ENCODE results near the gene CNBD2.
"Not testable (repeated sequence)": the region's sequence is repeated elsewhere in the genome, so short reads cannot be mapped to it uniquely, and the experiment has no call there.

Gene CNBD2

GRCh38 chr20:36052117-36052513, 83.7 kb downstream of the CNBD2 start:
- Histone ChIP-seq H3K4me3 (no peak overlapping the region), H3K27ac (no peak overlapping the region)

- H3K4me3 ChIP-seq, H3K27ac ChIP-seq: not testable (repeated sequence)
Measured at GRCh38 chr20:36053863-36054518, 85.6 kb downstream of the CNBD2 start.

GRCh38 chr20:36055145-36055544, 86.8 kb downstream of the CNBD2 start:
- Histone ChIP-seq H3K4me3 (no peak overlapping the region), H3K27ac (no peak overlapping the region)

- H3K27ac ChIP-seq, result no peak overlapping the region
- no peak overlapping the region for H3K4me3 ChIP-seq
Measured at GRCh38 chr20:36060676-36061075, 92.3 kb downstream of the CNBD2 start.

- Histone ChIP-seq H3K27ac (no peak overlapping the region), H3K4me3 (no peak overlapping the region)
Measured at GRCh38 chr20:36061754-36062153, 93.4 kb downstream of the CNBD2 start.

GRCh38 chr20:36062799-36063198, 94.4 kb downstream of the CNBD2 start:
- Histone ChIP-seq H3K4me3 (no peak overlapping the region), H3K27ac (no peak overlapping the region)

GRCh38 chr20:36063916-36064657, 95.7 kb downstream of the CNBD2 start:
- H3K27ac ChIP-seq, result peak overlapping the region in 20 of 21 experiments; percentile 43 to 82 (median 76)
- H3K4me3 ChIP-seq, result peak overlapping the region; percentile 37 to 69 (median 55)

GRCh38 chr20:36064658-36065426, 96.5 kb downstream of the CNBD2 start:
- Histone ChIP-seq H3K27ac (peak overlapping the region; percentile 29 to 83 (median 75)), H3K4me3 (peak overlapping the region; percentile 37 to 69 (median 55))

GRCh38 chr20:36065427-36065998, 97.1 kb downstream of the CNBD2 start:
- peak overlapping the region; percentile 37 to 69 (median 55) for H3K4me3 ChIP-seq

GRCh38 chr20:36066777-36067176, 98.4 kb downstream of the CNBD2 start:
- no peak overlapping the region for H3K27ac ChIP-seq
- H3K4me3 ChIP-seq, result no peak overlapping the region

More at GRCh38 chr20:36065427-36065998, 97.1 kb downstream of the CNBD2 start:
- H3K27ac ChIP-seq, result peak overlapping the region in 20 of 21 experiments; percentile 8 to 83 (median 74)

GRCh38 chr20:36068526-36068925, 100.1 kb downstream of the CNBD2 start:
- H3K4me3 ChIP-seq, H3K27ac ChIP-seq: not testable (repeated sequence)

- Histone ChIP-seq H3K4me3 (no peak overlapping the region), H3K27ac (peak overlapping the region in 1 of 21 experiments; percentile 79)
Measured at GRCh38 chr20:36070451-36070850, 102.1 kb downstream of the CNBD2 start.

GRCh38 chr20:36071848-36072247, 103.5 kb downstream of the CNBD2 start:
- Histone ChIP-seq H3K27ac (no peak overlapping the region), H3K4me3 (no peak overlapping the region)

GRCh38 chr20:36074983-36075382, 106.6 kb downstream of the CNBD2 start:
- no peak overlapping the region for H3K4me3 ChIP-seq

GRCh38 chr20:36077762-36078161, 109.4 kb downstream of the CNBD2 start:
- not testable (repeated sequence) for H3K27ac ChIP-seq, H3K4me3 ChIP-seq

More at GRCh38 chr20:36074983-36075382, 106.6 kb downstream of the CNBD2 start:
- no peak overlapping the region for H3K27ac ChIP-seq

GRCh38 chr20:36079486-36079885, 111.1 kb downstream of the CNBD2 start:
- no peak overlapping the region for H3K4me3 ChIP-seq

GRCh38 chr20:36079984-36080383, 111.6 kb downstream of the CNBD2 start:
- not testable (repeated sequence) for H3K27ac ChIP-seq, H3K4me3 ChIP-seq

More at GRCh38 chr20:36079486-36079885, 111.1 kb downstream of the CNBD2 start:
- no peak overlapping the region for H3K27ac ChIP-seq

Data from skin epidermis (tissue), 12 donors.